ENCODE results near the gene ANXA2.

Gene ANXA2

DNA sequence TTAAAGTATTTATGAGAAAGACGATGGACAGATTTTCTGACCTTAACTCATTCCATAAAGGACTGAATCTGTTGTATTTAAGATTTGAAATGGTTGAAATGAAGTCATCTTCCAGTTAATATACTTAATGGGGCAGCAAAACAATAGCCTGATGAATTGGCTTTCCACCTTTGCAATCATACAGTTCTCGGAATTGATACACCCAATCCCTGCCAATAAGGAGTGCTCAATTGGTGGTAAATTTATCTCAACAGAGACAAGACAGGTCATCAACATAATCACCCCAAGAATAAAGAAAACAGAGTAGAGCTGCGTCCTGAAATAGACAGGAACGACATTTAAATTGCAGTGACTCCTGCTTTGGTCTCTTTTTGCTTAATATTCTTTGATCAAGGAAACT, 11.2 kb downstream of the ANXA2 start:
- DNase-seq = no peak

DNA sequence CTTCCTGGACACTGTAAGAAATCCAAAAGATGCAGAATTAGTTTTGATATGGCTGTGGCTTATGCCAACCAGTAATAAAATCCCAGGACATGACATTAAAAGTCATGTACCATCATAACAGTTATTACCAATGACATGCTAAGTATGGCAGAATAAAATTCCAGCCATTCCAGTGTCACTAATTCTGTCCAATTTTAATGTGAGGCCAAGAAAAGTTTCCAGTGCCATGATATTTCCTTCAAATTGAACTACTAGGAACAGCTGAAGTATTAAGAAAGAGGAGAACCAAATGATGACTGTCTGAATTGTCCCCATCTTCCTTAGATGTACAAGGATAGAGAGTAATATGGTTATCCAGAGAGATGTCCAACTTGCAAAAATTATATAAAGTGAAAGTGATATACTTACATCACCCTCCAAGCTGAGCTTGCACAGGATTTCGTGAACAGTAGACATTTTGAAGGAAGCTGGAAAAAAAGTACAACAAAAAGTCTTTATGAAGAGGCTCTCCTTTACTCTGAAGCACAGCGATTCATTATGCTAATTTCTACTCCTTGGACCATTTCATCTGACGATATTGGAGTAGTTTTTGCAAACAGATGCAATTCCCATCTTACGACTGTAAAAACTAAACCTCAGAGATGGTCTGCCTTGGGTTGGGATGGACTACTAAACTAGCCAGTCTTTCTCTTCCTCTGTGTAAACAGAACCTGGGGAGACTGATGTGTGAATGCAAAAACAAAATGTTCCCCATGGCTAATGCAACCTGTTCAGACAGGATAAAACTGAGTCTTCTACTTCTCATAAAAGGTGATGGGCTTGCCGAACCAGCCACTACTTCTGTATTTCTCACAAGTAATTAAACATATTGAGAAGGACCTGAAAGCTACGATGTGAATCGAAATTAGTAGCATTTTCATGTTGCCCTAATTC, 11.9 kb downstream of the ANXA2 start:
- no peak for DNase-seq

DNA sequence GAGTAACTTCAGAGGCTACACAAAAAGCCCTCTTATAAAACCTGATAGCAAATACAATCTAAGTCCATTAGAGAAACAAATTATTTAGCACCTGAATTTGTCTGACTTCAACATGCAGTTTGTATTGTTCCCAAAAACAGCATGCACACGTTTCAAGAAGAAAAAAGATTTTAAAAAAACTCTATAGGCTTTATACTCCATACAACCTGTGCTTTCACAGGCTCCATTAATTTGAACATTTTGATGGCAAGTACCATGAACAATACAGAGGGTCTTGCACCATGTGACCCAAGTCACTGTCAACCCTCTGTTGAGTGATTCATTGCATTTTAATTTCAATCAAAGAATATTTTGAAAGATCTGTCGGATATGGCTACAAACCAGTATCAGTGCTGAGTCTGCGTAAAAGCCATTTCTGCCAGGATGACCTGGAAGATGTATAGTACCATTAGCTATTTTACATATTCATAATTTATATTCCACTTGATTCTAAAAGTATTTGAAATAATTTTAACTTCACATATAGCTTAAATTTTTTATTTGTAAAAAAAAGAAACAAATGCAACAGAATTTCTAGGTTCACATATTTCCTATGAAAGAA, 13.2 kb downstream of the ANXA2 start:
- DNase-seq = no peak

GRCh38 chr15:60384053-60384452, 13.7 kb downstream of the ANXA2 start:
- DNase-seq = no peak

GRCh38 chr15:60382773-60383674, 14.8 kb downstream of the ANXA2 start:
- DNase-seq = no peak

DNA sequence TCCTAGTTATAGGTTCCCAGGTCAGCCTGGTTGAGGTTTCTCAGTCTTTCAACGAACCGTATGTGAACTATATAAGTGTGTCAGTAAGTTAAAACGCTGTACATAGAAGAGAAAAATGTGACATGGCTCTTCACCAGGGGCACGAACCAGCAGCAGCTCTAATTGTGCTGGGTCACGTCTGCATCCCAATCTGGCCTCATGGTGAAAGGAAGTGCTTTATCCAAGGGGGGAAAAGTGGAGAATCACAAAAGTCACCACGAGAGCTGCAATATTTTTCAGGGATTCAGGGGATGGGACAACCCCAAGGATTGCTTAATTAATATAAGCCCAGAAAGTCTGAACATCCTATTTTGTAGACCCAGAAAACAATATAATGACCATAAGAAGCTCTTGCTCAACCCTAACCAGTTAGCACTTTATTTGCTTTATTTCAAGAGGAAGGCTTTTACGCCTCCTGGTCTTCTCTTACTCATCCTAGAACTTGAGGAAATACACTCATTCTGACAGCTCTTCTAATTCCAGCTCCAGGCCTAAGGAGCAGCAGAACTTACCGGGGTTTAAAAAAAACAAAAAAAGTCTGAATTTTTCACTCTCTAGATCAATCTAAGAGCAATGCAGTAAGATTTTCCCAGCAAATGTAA, 16.5 kb downstream of the ANXA2 start:
- DNase-seq = no peak

DNA sequence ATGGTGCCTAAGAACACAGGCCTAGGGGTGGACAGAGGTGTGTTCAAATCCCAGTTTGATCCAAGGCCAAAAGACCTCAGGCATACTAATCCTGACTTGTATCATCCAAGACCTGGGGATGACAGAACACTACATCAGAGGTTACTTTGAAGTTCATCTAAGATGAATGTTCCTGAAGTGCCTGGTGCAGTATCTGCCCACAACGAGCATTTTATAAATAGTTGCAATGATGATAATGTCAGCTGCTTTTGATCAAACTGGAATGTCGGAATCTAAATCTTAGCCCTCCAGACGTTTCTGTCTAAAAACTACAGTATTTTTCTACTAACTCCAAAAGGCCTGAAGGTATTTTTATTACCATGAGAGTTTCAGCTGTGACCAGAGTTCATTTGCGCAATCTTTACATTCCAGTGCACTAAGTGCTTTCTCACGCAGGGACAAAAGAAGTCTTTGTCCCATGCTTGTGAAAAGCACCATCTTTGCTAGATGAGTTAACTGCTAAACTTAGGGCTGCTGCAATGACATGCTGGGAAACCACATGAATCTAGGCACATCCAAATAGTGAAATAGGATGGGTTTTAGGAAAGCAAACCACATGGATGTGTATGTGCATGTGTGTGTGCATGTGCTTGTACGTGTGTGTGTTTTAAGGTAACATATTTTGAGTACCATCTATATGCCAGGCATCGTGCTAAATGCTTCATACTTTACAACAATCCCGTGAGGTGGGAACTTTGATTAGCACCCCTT, 18.1 kb downstream of the ANXA2 start:
- DNase-seq = no peak

GRCh38 chr15:60379185-60379524, 18.6 kb downstream of the ANXA2 start:
- DNase-seq = no peak

- DNase-seq = no peak
Measured at GRCh38 chr15:60376677-60377095, 21.1 kb downstream of the ANXA2 start.

DNA sequence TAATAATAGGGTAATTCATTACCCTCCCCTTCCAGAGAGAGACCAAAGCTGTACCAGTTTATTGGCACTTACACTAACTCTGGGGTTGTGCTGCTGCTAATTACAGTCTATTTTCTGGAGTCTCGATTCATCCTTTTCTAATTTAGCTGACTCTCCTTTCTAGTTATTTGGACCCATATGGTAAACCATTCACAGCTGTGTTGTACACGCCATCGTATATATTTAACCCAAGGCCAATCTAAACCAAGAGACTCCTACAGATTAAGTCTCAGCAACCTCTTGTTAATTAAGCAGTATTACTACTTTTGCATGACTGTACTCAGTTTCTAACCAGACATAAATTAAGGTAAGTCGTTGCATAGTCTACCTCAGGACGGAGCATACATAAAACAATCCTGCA, 22.5 kb downstream of the ANXA2 start:
- no peak for DNase-seq

- no peak for DNase-seq
Measured at GRCh38 chr15:60374628-60375081, 23.1 kb downstream of the ANXA2 start.

DNA sequence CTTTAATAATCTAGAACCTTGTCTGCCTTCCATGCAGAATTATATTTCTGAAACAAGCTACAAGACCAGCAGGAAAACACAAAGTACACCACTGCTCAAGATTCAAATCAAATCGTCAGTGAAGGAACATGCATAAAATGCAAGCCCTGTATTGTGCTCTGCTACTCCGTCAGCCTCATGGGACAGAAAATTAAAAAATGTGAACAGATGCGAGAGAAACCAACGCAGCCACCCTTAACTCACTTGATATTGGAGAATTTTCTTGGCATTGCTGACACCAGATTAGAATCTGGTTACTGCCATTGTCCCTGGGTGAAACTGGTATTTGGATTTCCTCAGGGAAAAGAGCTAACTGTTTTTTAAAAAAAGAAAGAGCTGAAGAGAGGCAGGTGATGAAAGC, 23.6 kb downstream of the ANXA2 start:
- no peak for DNase-seq

GRCh38 chr15:60373745-60374144, 24.0 kb downstream of the ANXA2 start:
- DNase-seq = no peak

DNA sequence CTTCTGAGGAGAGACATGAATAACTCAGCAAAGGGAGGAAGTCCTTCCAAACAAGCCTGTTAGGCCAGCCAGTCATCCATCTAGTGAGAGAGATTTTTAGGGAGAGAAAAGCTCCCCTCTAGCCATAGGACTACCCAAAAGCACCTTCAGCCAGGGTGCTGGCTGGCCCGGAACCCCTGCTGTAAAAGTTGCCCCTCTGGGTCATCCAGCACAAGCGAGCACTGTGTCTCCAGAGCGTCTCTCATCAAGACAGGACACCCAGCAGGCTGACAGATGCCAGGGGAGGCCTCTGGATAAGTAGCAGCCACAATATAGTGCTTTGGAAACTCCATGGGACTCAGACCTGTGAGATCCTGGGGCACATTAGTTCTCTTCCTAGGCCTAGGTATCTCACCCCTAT, 24.5 kb downstream of the ANXA2 start:
- DNase-seq = no peak

- DNase-seq = no peak
Measured at GRCh38 chr15:60372756-60373155, 25.0 kb downstream of the ANXA2 start.

DNA sequence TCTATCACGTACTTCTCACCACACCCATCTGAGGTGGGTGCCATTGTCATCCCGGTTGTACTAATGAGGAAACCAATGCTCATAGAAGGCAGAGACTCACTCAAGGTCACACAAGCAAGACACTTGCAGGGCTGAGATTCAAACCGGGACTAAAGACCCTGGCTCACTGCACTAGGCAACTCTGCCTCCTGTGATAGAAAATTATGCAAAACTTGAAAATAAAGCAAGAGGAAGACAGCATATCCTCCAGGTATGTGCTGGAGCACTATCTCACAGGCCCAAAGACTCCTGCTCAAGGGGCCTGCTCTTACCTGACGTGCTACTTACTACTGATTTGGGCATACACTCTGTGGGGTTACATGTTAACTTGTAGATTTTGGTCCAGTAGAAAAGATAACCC, 25.6 kb downstream of the ANXA2 start:
- DNase-seq = no peak

DNA sequence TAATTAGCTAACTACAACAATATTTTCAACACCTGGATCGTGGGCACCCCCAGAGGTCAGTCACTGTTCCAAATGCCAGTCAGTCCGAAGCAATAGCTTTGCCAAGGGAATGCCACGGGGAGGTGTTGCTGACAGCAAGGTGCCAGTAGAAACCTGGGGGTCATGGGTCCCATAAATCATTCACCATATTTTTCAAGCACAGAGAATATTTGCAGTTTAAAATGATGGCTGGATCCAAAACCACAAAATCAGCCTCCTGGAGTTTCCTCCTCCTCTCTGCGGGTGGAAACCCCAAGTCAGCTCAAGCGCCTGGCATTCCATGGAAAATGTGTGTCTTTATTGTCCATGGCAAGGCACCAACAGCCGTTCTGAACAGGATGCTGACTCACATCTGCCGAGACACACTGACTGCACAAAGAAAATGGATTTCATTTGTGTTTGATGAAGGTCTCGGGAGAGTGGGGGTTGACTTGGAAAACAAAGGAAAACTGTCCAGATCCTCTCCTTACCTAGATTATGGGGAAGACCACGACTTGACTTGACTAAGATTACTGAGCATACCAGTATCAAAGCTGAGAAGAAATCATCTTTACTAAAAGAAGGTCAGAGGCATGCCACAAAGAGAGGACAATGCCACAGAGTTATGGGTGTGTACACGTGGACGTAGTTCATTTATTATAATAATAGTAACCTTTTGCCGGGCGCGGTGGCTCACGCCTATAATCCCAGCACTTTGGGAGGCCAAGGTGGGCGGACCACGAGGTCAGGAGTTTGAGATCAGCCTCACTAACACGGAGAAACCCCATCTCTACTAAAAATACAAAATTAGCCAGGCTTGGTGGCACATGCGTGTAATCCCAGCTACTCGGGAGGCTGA, 26.4 kb downstream of the ANXA2 start:
- no peak for DNase-seq

DNA sequence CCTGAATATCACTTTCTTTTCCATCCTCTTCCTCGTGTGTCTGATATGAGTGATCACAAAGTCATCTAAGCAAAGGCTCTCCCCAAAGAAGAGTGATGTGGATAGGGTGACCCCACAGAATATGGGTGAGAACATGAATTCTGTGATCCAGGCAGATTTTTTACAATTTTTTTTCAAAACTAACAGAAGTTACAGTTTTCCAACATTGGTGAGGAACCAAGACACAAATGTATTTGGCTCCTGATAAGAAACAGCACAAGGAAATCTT, 27.0 kb downstream of the ANXA2 start:
- DNase-seq = no peak

GRCh38 chr15:60370105-60370868, 27.5 kb downstream of the ANXA2 start:
- no peak for DNase-seq

DNA sequence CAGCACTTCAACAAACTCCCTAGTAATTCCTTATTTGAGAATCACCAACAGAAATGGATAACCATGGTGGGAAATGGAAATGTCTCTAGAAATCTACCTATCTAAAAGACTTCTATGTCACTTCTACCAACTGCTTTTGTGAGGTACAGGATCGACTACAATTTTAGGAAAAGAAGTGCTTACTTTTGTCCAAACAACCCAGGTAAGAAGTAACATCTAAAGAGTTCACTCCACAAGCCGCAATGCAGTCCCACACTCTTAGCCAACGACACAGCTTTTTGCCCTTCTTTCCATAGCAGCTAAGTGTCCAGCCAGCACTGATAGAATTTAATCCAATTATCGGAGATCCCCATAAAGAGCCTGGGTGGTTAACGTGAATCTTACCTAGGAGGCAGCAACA, 28.1 kb downstream of the ANXA2 start:
- no peak for DNase-seq

DNA sequence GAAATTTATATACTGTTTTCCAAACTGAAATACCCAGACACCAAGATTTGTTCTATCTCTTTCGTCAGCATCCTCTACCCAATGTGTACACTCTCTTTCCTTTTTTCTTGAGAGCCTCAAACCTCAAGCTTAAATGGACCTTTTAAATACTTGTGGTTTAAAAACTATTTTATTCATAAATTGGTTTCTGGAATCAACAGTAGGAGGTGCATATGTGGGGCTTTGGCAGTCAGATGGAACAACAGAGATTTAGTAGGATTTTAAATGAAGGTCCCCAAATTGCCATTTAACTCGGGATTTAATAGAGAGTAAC, 33.2 kb downstream of the ANXA2 start:
- no peak for DNase-seq
